Activated T-helper 1 cell treated with anti-CD3 and anti-CD28 coated beads, Interleukin-12 subunit alpha, Interleukin-12 subunit beta, Interleukin-2, Interleukin-4 antibody, amounts not matched to agents 30 ng/mL and 10 ng/mL and 1 ng/mL, durations not matched to agents 14 hours and 24 hours and 36 hours (primary cell): ENCODE measurements around the gene PSTPIP1. TPM values are rescaled to one million over a fixed set of nuclear protein-coding genes. Genes with fewer than 3 reads are reported as not detected.
A peak's percentile ranks its signal among the peaks of the same experiment; 100 is the strongest.

Source experiments
- DNase-seq: peaks from one replicate; pipeline ENCODE4 v3.0.0; 2021; ENCODE audit warnings: low spot score
- H3K27ac Mint-ChIP-seq: one replicate; pipeline ENCODE4 v1.8.0; 2021; ENCODE audit warnings: mild to moderate bottlenecking, mixed read lengths
- H3K27me3 Mint-ChIP-seq: one replicate; pipeline ENCODE4 v1.8.0; 2022; ENCODE audit warnings: mild to moderate bottlenecking, moderate library complexity, mixed read lengths; ENCODE audit not compliant: insufficient read depth
- H3K36me3 Mint-ChIP-seq: one replicate; pipeline ENCODE4 v1.8.0; 2021; ENCODE audit warnings: low read depth, mixed read lengths
- H3K4me1 Mint-ChIP-seq: one replicate; pipeline ENCODE4 v1.8.0; 2021; ENCODE audit warnings: low read depth, mixed read lengths
- H3K4me3 Mint-ChIP-seq: one replicate; pipeline ENCODE4 v1.8.0; 2021; ENCODE audit warnings: mild to moderate bottlenecking, moderate library complexity, mixed read lengths
- H3K9me3 Mint-ChIP-seq: one replicate; pipeline ENCODE4 v1.8.0; 2021; ENCODE audit warnings: mixed read lengths
- intact Hi-C: fragments of 100-400 bp; cut with micrococcal nuclease; formaldehyde crosslinking; loops from one replicate; pipeline ENCODE4 v1.15.1; 2024
- total RNA-seq: library from RNA; stranded (reverse); gene quantifications from 2 replicates; pipeline ENCODE4 v1.2.3, GENCODE V29; 2022

The PSTPIP1 gene
- total RNA-seq, 1 donor from 2014 or later = 226 TPM

- H3K36me3 Mint-ChIP-seq = peaks cover 56% of the 10 kb centered on the region
- H3K27me3 Mint-ChIP-seq = no peaks in the 10 kb centered on the region
- no peaks in the 10 kb centered on the region for H3K9me3 Mint-ChIP-seq
- intact Hi-C loops = no loop called here
- no peak overlapping the region for H3K27ac Mint-ChIP-seq
- peaks cover 2% of the 10 kb centered on the region for H3K4me1 Mint-ChIP-seq
- no peak overlapping the region for H3K4me3 Mint-ChIP-seq
- DNase-seq = no peak
Measured at GRCh38 chr15:77033417-77033728, 38.4 kb downstream of the PSTPIP1 start.

GRCh38 chr15:77033729-77034671 lies 39.1 kb downstream of the PSTPIP1 start:
- intact Hi-C loops = no loop called here
- no peaks in the 10 kb centered on the region for H3K9me3 Mint-ChIP-seq
- H3K27ac Mint-ChIP-seq = peak overlapping the region; percentile 70
- H3K4me3 Mint-ChIP-seq = no peak overlapping the region
- H3K4me1 Mint-ChIP-seq = peaks cover 7% of the 10 kb centered on the region
- H3K36me3 Mint-ChIP-seq = peaks cover 56% of the 10 kb centered on the region
- DNase-seq = no peak
- H3K27me3 Mint-ChIP-seq = no peaks in the 10 kb centered on the region

GRCh38 chr15:77034695-77035489 lies 40.0 kb downstream of the PSTPIP1 start:
- Mint-ChIP-seq H3K36me3 (peaks cover 58% of the 10 kb centered on the region), H3K27me3 (no peaks in the 10 kb centered on the region), H3K4me1 (peaks cover 7% of the 10 kb centered on the region), H3K27ac (peak overlapping the region; percentile 63), H3K4me3 (no peak overlapping the region), H3K9me3 (no peaks in the 10 kb centered on the region)
- intact Hi-C loops = no loop called here
- no peak for DNase-seq

GRCh38 chr15:77035584-77035983 lies 40.7 kb downstream of the PSTPIP1 start:
- Mint-ChIP-seq H3K4me1 (peaks cover 11% of the 10 kb centered on the region), H3K36me3 (peaks cover 53% of the 10 kb centered on the region), H3K4me3 (no peak overlapping the region), H3K9me3 (no peaks in the 10 kb centered on the region), H3K27ac (no peak overlapping the region), H3K27me3 (no peaks in the 10 kb centered on the region)
- DNase-seq = no peak
- intact Hi-C loops = no loop called here

GRCh38 chr15:77035999-77036471 lies 41.1 kb downstream of the PSTPIP1 start:
- intact Hi-C loops = no loop called here
- Mint-ChIP-seq H3K27ac (peak overlapping the region; percentile 83), H3K36me3 (peaks cover 57% of the 10 kb centered on the region), H3K4me1 (peaks cover 15% of the 10 kb centered on the region), H3K27me3 (no peaks in the 10 kb centered on the region), H3K4me3 (no peak overlapping the region), H3K9me3 (no peaks in the 10 kb centered on the region)
- DNase-seq = no peak

GRCh38 chr15:77036537-77037387 lies 41.8 kb downstream of the PSTPIP1 start:
- H3K9me3 Mint-ChIP-seq = no peaks in the 10 kb centered on the region
- H3K27ac Mint-ChIP-seq = peak overlapping the region; percentile 83
- no peaks in the 10 kb centered on the region for H3K27me3 Mint-ChIP-seq
- peaks cover 15% of the 10 kb centered on the region for H3K4me1 Mint-ChIP-seq
- no peak for DNase-seq
- peaks cover 54% of the 10 kb centered on the region for H3K36me3 Mint-ChIP-seq
- intact Hi-C loops = no loop called here
- H3K4me3 Mint-ChIP-seq = no peak overlapping the region

- Mint-ChIP-seq H3K9me3 (no peaks in the 10 kb centered on the region), H3K4me1 (peaks cover 15% of the 10 kb centered on the region), H3K27ac (peak overlapping the region; percentile 83), H3K36me3 (peaks cover 54% of the 10 kb centered on the region), H3K4me3 (no peak overlapping the region), H3K27me3 (no peaks in the 10 kb centered on the region)
- no peak for DNase-seq
- intact Hi-C loops = no loop called here
Measured at GRCh38 chr15:77037388-77038209, 42.7 kb downstream of the PSTPIP1 start.

GRCh38 chr15:77038312-77039216 lies 43.6 kb downstream of the PSTPIP1 start:
- no peaks in the 10 kb centered on the region for H3K9me3 Mint-ChIP-seq
- no peaks in the 10 kb centered on the region for H3K27me3 Mint-ChIP-seq
- no peak overlapping the region for H3K4me3 Mint-ChIP-seq
- intact Hi-C loops = no loop called here
- H3K4me1 Mint-ChIP-seq = peaks cover 20% of the 10 kb centered on the region
- DNase-seq = no peak
- H3K27ac Mint-ChIP-seq = peak overlapping the region; percentile 47
- peaks cover 60% of the 10 kb centered on the region for H3K36me3 Mint-ChIP-seq

GRCh38 chr15:77039217-77039533 lies 44.2 kb downstream of the PSTPIP1 start:
- peak overlapping the region; percentile 47 for H3K27ac Mint-ChIP-seq
- no peak overlapping the region for H3K4me3 Mint-ChIP-seq
- no peak for DNase-seq
- peaks cover 20% of the 10 kb centered on the region for H3K4me1 Mint-ChIP-seq
- H3K9me3 Mint-ChIP-seq = no peaks in the 10 kb centered on the region
- intact Hi-C loops = no loop called here
- H3K36me3 Mint-ChIP-seq = peaks cover 58% of the 10 kb centered on the region
- H3K27me3 Mint-ChIP-seq = no peaks in the 10 kb centered on the region

GRCh38 chr15:77039848-77040247 lies 44.9 kb downstream of the PSTPIP1 start:
- H3K4me1 Mint-ChIP-seq = peaks cover 20% of the 10 kb centered on the region
- intact Hi-C loops = no loop called here

GRCh38 chr15:77040673-77041072 lies 45.7 kb downstream of the PSTPIP1 start:
- H3K36me3 Mint-ChIP-seq = peaks cover 58% of the 10 kb centered on the region
- no peak for DNase-seq
- H3K9me3 Mint-ChIP-seq = no peaks in the 10 kb centered on the region
- peaks cover 28% of the 10 kb centered on the region for H3K4me1 Mint-ChIP-seq
- intact Hi-C loops = no loop called here
- no peaks in the 10 kb centered on the region for H3K27me3 Mint-ChIP-seq
- no peak overlapping the region for H3K4me3 Mint-ChIP-seq
- peak overlapping the region; percentile 65 for H3K27ac Mint-ChIP-seq

More at GRCh38 chr15:77039848-77040247, 44.9 kb downstream of the PSTPIP1 start:
- Mint-ChIP-seq H3K27ac (peak overlapping the region; percentile 47), H3K9me3 (no peaks in the 10 kb centered on the region), H3K27me3 (no peaks in the 10 kb centered on the region), H3K4me3 (no peak overlapping the region), H3K36me3 (peaks cover 55% of the 10 kb centered on the region)
- DNase-seq = no peak
